K562 (cell line): ENCODE data around the gene TGFBR3L. TPM values are rescaled to one million over a fixed set of nuclear protein-coding genes. Genes with fewer than 3 reads are reported as not detected.

Experiments
- ATAC-seq: fragments of 200-7000 bp; cut with Tn5 transposase; 3 replicates; pipeline ENCODE4 v1.9.1; 2020; ENCODE audit warnings: moderate library complexity
- BruUV-seq: library from RNA; stranded (reverse); fragments of 400-500 nt; replicated peaks from 2 replicates; lab custom pipeline; 2021; lab: Mats Ljungman, UMichigan
- CTCF ChIA-PET: fragments of 300-600 bp; formaldehyde crosslinking; extraction: SDS; loops from one replicate; lab custom pipeline; 2021; ENCODE audit warnings: low intra/inter-chr PET ratio; lab: Yijun Ruan, JAX
- POLR2A ChIA-PET: fragments of 300-600, 350-650 bp; sonication (Branson Sonifier 250); formaldehyde crosslinking; extraction: SDS; loops from one replicate; lab custom pipeline; 2021; ENCODE audit warnings: antibody characterized with exemption, inconsistent platforms; lab: Yijun Ruan, JAX
- DNase-seq, 4 experiments: peaks; one replicate each; pipeline versions ENCODE4 v3.0.0 to v3.0.0-alpha.2; 2011 to 2018; ENCODE audit warnings: low spot score in 3 of 4, mixed read lengths in 3 of 4; ENCODE audit errors: extremely low read depth in 1 of 4
- FAIRE-seq: peaks from 2 replicates; lab custom pipeline; 2011; peaks lifted over from hg19 to GRCh38; lab: Jason Lieb, UNC
- H2AFZ ChIP-seq: 2 replicates; pipeline ENCODE4 v1.6.0; 2011; ENCODE audit warnings: low read depth, low read length, control low read depth, inconsistent platforms
- H3K27ac ChIP-seq: fragments of 200-600 bp; 3 replicates; pipeline ENCODE4 v1.8.0; 2011; ENCODE audit warnings: low read depth, mild to moderate bottlenecking, control low read depth, inconsistent platforms, low read length, moderate library complexity, mixed read lengths; ENCODE audit errors: extremely low read depth
- H3K27me3 ChIP-seq, 2 experiments: fragments of 300-600 bp in 1 of 2; 2 replicates in 1 of 2; 3 replicates in 1 of 2; pipeline versions ENCODE4 v1.6.0 to v1.8.0; 2011; ENCODE audit warnings: inconsistent platforms in 2 of 2, low read length in 2 of 2, mild to moderate bottlenecking in 1 of 2, mixed read lengths in 1 of 2, moderate library complexity in 1 of 2; ENCODE audit not compliant: control insufficient read depth in 2 of 2, insufficient read depth in 2 of 2
- H3K36me3 ChIP-seq: fragments of 300-600 bp; 3 replicates; pipeline ENCODE4 v1.8.0; 2011; ENCODE audit warnings: mild to moderate bottlenecking, low read length, inconsistent platforms; ENCODE audit not compliant: control insufficient read depth, insufficient read depth
- H3K4me1 ChIP-seq, 2 experiments: fragments of 200-600 bp in 1 of 2; replicated peaks in 1 of 2; 2 replicates in 1 of 2; 3 replicates in 1 of 2; pipeline versions ENCODE4 v1.5.1 to v1.8.0; 2011; ENCODE audit warnings: inconsistent platforms in 2 of 2, low read length in 2 of 2, mild to moderate bottlenecking in 1 of 2, mixed read lengths in 1 of 2, moderate library complexity in 1 of 2; ENCODE audit not compliant: control insufficient read depth in 2 of 2, insufficient read depth in 2 of 2
- H3K4me2 ChIP-seq: 2 replicates; pipeline ENCODE4 v1.6.1; 2011; ENCODE audit warnings: low read length, control low read depth, inconsistent platforms, mixed read lengths; ENCODE audit not compliant: insufficient read depth
- H3K4me3 ChIP-seq: fragments of 200-600 bp; sonication (generic), shearing (Covaris generic); 2 replicates; pipeline ENCODE4 v1.5.1; 2016; ENCODE audit warnings: control low read depth, inconsistent platforms
- H3K79me2 ChIP-seq: fragments of 200-600 bp; 3 replicates; pipeline ENCODE4 v1.8.0; 2011; ENCODE audit warnings: low read length, inconsistent platforms; ENCODE audit not compliant: control insufficient read depth, insufficient read depth
- H3K9ac ChIP-seq, 2 experiments: 2 replicates each; pipeline versions ENCODE4 v1.6.0 to v1.6.1; 2011; ENCODE audit warnings: low read depth in 2 of 2, low read length in 2 of 2, control low read depth in 1 of 2, inconsistent platforms in 1 of 2, mild to moderate bottlenecking in 1 of 2, mixed read lengths in 1 of 2; ENCODE audit not compliant: insufficient read depth in 1 of 2
- H3K9me1 ChIP-seq: one replicate; pipeline ENCODE4 v1.6.0; 2011; ENCODE audit warnings: inconsistent platforms, mild to moderate bottlenecking, low read length, moderate library complexity; ENCODE audit not compliant: control insufficient read depth, insufficient read depth
- H3K9me3 ChIP-seq: replicated peaks from 2 replicates; pipeline ENCODE4 v1.5.1; 2011; ENCODE audit warnings: low read depth, low read length, inconsistent platforms; ENCODE audit not compliant: control insufficient read depth, insufficient read depth
- H4K20me1 ChIP-seq: replicated peaks from 2 replicates; pipeline ENCODE4 v1.6.1; 2011; ENCODE audit warnings: low read length, inconsistent platforms, mixed read lengths; ENCODE audit not compliant: control insufficient read depth, insufficient read depth
- HIVEP1 ChIP-seq: fragments of 250-450 bp; sonication (Bioruptor Pico); IDR thresholded peaks from 2 replicates; pipeline ENCODE4 v1.4.0; 2020; ENCODE audit warnings: mild to moderate bottlenecking
- HNRNPLL ChIP-seq: fragments of 200-400 bp; formaldehyde crosslinking; IDR thresholded peaks from 2 replicates; pipeline ENCODE4 v1.6.1; 2017; ENCODE audit warnings: low read length, low read depth, mild to moderate bottlenecking; ENCODE audit not compliant: poor library complexity, severe bottlenecking
- WGBS: fragments of 100-300 bp; shearing (Covaris generic); methylation state at CpG from one replicate; pipeline ENCODE4 v1.1.6; 2016; ENCODE audit warnings: low coverage, mixed read lengths; ENCODE audit not compliant: insufficient coverage; ENCODE audit errors: missing lambda C conversion rate; 5-methylcytosine and 5-hydroxymethylcytosine counted together
- in situ Hi-C: fragments of 300-500 bp; cut with MboI; formaldehyde crosslinking; loops from 4 replicates; pipeline ENCODE4 v1.15.0; 2018; ENCODE audit warnings: inconsistent platforms, mixed read lengths
- intact Hi-C: fragments of 100-400 bp; cut with micrococcal nuclease; formaldehyde crosslinking; loops from 2 replicates; pipeline ENCODE4 v1.14.2; 2022
- polyA plus RNA-seq, 8 experiments: library from polyadenylated mRNA; depleted of rRNA in 4 of 8; stranded (reverse) in 5 of 8; unstranded in 3 of 8; fragments of >200 nt; fragmentation: Nextera tagmentation in 2 of 8; fragmentation: Illumina TruSeq in 1 of 8; extraction: Ambion mirVana in 2 of 8; extraction: Trizol in 1 of 8; gene quantifications; 2 replicates each; pipeline versions ENCODE4 v1.2.1 to v1.2.3, GENCODE V29; 2011 to 2014; ENCODE audit warnings: inconsistent platforms in 1 of 8, missing spikeins in 1 of 8
- total RNA-seq, 7 experiments: library from RNA; depleted of rRNA in 6 of 7; stranded (reverse); fragments of >200 nt in 6 of 7; fragmentation: Illumina TruSeq in 2 of 7; extraction: Trizol in 2 of 7; gene quantifications; 2 replicates each; pipeline versions ENCODE4 v1.2.1 to v1.2.3, GENCODE V29; 2011 to 2021; ENCODE audit warnings: low replicate concordance in 1 of 7
- TF ChIP-seq, protein P1 (sequence below): fragments of 250-450 bp; sonication (Bioruptor Pico); IDR thresholded peaks from 2 replicates; pipeline ENCODE4 v1.8.0; 2021; ENCODE audit warnings: moderate library complexity, mild to moderate bottlenecking, inconsistent platforms
- TF ChIP-seq, protein P2 (sequence below), 3 experiments: fragments of 200-800 bp in 1 of 3; sonication (Bioruptor generic) in 1 of 3; sonication (generic) in 1 of 3; formaldehyde crosslinking in 1 of 3; IDR thresholded peaks; 2 replicates each; pipeline versions ENCODE4 v1.6.1 to v1.8.0; 2016 to 2022; ENCODE audit warnings: mild to moderate bottlenecking in 2 of 3, missing compliant biosample characterization in 2 of 3, missing genetic modification characterization in 2 of 3, missing genetic modification reagents in 1 of 3
- TF ChIP-seq, protein P3 (sequence below): fragments of 450-650 bp; IDR thresholded peaks from 2 replicates; pipeline ENCODE4 v1.6.1; 2014; ENCODE audit warnings: low read depth, mild to moderate bottlenecking, moderate library complexity, borderline replicate concordance
- TF ChIP-seq, protein P4 (sequence below): fragments of 450-650 bp; IDR thresholded peaks from 2 replicates; pipeline ENCODE4 v1.6.1; 2016; ENCODE audit warnings: antibody characterized with exemption

Gene TGFBR3L
- total and polyA plus RNA-seq, 9 of the 15 experiments (the other 6 are each of a cell fraction or from before 2014, with no cell fraction given): not detected

DNA sequence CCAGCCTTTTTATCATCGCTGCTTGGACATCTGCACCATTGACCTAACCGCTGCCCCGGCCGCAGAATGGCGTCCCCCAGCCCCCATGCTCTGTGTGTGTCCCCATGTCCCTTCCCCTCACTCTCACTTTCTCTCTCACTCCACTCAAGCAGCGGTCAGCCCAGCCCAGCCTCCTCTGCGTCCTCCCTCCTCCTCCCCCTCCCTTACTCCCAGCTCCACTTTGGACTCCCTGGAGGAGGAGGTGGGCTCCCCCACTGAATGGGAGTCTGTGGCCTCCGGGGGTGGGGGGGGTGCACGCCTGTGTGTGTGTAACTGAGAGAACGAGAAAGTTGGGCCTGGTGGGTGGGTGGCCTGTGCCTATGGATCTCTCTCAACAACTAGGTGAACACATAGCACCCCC, 8.8 kb upstream of the TGFBR3L start:
- H3K4me2 ChIP-seq: no peak overlapping the region
- WGBS: 80% methylated on average over 6 of the region's 10 CpGs
- in situ Hi-C loops (no loop called here), intact Hi-C loops (no loop called here)
- no peak for FAIRE-seq
- TF ChIP-seq, protein P1, sequence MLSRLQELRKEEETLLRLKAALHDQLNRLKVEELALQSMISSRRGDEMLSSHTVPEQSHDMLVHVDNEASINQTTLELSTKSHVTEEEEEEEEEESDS: no peak
- TF ChIP-seq HNRNPLL (no peak), HIVEP1 (CRISPR knock-in tag) (no peak)
- TF ChIP-seq, protein P2, sequence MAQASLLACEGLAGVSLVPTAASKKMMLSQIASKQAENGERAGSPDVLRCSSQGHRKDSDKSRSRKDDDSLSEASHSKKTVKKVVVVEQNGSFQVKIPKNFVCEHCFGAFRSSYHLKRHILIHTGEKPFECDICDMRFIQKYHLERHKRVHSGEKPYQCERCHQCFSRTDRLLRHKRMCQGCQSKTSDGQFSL (CRISPR knock-in tag; IDR thresholded peaks at IDR 0.05): 0 out of 2 replicates have a peak, but pooled peaks have one; percentile 42
- TF ChIP-seq, protein P2 (tag; IDR thresholded peaks at IDR 0.05): no peak
- TF ChIP-seq, protein P3, sequence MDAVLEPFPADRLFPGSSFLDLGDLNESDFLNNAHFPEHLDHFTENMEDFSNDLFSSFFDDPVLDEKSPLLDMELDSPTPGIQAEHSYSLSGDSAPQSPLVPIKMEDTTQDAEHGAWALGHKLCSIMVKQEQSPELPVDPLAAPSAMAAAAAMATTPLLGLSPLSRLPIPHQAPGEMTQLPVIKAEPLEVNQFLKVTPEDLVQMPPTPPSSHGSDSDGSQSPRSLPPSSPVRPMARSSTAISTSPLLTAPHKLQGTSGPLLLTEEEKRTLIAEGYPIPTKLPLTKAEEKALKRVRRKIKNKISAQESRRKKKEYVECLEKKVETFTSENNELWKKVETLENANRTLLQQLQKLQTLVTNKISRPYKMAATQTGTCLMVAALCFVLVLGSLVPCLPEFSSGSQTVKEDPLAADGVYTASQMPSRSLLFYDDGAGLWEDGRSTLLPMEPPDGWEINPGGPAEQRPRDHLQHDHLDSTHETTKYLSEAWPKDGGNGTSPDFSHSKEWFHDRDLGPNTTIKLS: no peak
- TF ChIP-seq, protein P4, sequence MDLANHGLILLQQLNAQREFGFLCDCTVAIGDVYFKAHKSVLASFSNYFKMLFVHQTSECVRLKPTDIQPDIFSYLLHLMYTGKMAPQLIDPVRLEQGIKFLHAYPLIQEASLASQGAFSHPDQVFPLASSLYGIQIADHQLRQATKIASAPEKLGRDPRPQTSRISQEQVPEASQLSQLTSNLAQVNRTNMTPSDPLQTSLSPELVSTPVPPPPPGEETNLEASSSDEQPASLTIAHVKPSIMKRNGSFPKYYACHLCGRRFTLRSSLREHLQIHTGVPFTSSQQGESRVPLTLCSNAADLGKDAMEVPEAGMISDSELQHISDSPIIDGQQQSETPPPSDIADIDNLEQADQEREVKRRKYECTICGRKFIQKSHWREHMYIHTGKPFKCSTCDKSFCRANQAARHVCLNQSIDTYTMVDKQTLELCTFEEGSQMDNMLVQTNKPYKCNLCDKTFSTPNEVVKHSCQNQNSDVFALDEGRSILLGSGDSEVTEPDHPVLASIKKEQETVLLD: no peak
- H3K27me3 ChIP-seq: no peaks in the 10 kb centered on the region
- no peak for ATAC-seq
- DNase-seq: no peak
- H3K9me1 ChIP-seq: peaks cover 7% of the 10 kb centered on the region
- no peak overlapping the region for H3K4me3 ChIP-seq
- no peaks in the 10 kb centered on the region for H3K9me3 ChIP-seq
- no peak overlapping the region for H2AFZ ChIP-seq
- peaks cover 45% of the 10 kb centered on the region; the same call in 2 of the 3 replicates for H3K36me3 ChIP-seq
- peak overlapping the region in 1 of 2 experiments; percentile 56; a peak in 2 of 4 replicates for H3K9ac ChIP-seq
- H3K4me1 ChIP-seq: peaks cover 13 to 74% of the 10 kb centered on the region in 2 experiments; a peak in 4 of 5 replicates
- no TSS peak for BruUV-seq
- no peak overlapping the region; the same call in 2 of the 3 replicates for H3K27ac ChIP-seq
- POLR2A ChIA-PET: no interaction called here
- peaks cover 57% of the 10 kb centered on the region for H3K79me2 ChIP-seq
- CTCF ChIA-PET: no interaction called here
- no peaks in the 10 kb centered on the region for H4K20me1 ChIP-seq
